HG03097 (cell line): ENCODE results near the gene LNX2.
"Not testable (repeated sequence)": the region's sequence is repeated elsewhere in the genome, so short reads cannot be mapped to it uniquely, and the experiment has no call there.

Experiments used
- ATAC-seq: cut with Tn5 transposase; IDR thresholded peaks from one replicate; pipeline ENCODE4 v1.9.1; 2021; ENCODE audit not compliant: unreplicated experiment, low FRiP score

LNX2 gene

GRCh38 chr13:27638001-27638400, 17.7 kb upstream of the LNX2 start:
- no peak for ATAC-seq

- no peak for ATAC-seq
These were observed 16.9 kb upstream of the LNX2 start for GRCh38 chr13:27637289-27637626.

GRCh38 chr13:27636589-27637288, 16.4 kb upstream of the LNX2 start:
- ATAC-seq = no peak

- no peak for ATAC-seq
These were observed 14.9 kb upstream of the LNX2 start for GRCh38 chr13:27635266-27635665.

- ATAC-seq = no peak
These were observed 14.5 kb upstream of the LNX2 start for GRCh38 chr13:27634791-27635190.

- ATAC-seq = no peak
These were observed 13.9 kb upstream of the LNX2 start for GRCh38 chr13:27634231-27634630.

GRCh38 chr13:27632648-27633047, 12.3 kb upstream of the LNX2 start:
- ATAC-seq = no peak

GRCh38 chr13:27632214-27632613, 11.9 kb upstream of the LNX2 start:
- no peak for ATAC-seq

GRCh38 chr13:27631665-27632064, 11.3 kb upstream of the LNX2 start:
- no peak for ATAC-seq

GRCh38 chr13:27631156-27631555, 10.8 kb upstream of the LNX2 start:
- no peak for ATAC-seq

GRCh38 chr13:27628766-27629165, 8.4 kb upstream of the LNX2 start:
- ATAC-seq = not testable (repeated sequence)

GRCh38 chr13:27628081-27628480, 7.8 kb upstream of the LNX2 start:
- ATAC-seq = no peak

GRCh38 chr13:27627380-27627779, 7.1 kb upstream of the LNX2 start:
- ATAC-seq = no peak

GRCh38 chr13:27625839-27626238, 5.5 kb upstream of the LNX2 start:
- ATAC-seq = no peak

- ATAC-seq = no peak
These were observed 3.7 kb upstream of the LNX2 start for GRCh38 chr13:27624071-27624470.

GRCh38 chr13:27622881-27623280, 2.6 kb upstream of the LNX2 start:
- ATAC-seq = no peak

- ATAC-seq = peak; percentile 0
These were observed 1.9 kb upstream of the LNX2 start for GRCh38 chr13:27622102-27622820.

GRCh38 chr13:27621366-27622101, 1.2 kb upstream of the LNX2 start, which contains the start of gene POLR1D:
Gene POLR1D, plus strand, starts transcription at chr13:27621892. Its CDS starts 92 bp downstream, at chr13:27621984.
- peak; percentile 56 for ATAC-seq

GRCh38 chr13:27621116-27621365, 712 bp upstream of the LNX2 start:
- ATAC-seq = no peak

- peak; percentile 32 for ATAC-seq
These were observed 477 bp downstream of the LNX2 start for GRCh38 chr13:27619728-27620376.

GRCh38 chr13:27619093-27619727, 1.1 kb downstream of the LNX2 start:
- ATAC-seq = no peak
